Measurements from ENCODE around the gene CALU. TPM values are rescaled to one million over a fixed set of nuclear protein-coding genes. Genes with fewer than 3 reads are reported as not detected.

The CALU gene
- polyA plus RNA-seq, 3 donors: 13.8 to 44.0 (median 33.2) TPM

GRCh38 chr7:128810473-128810872, 71.3 kb downstream of the CALU start:
- no peak for TF ChIP-seq CTCF (IDR thresholded peaks at IDR 0.05)
- Mint-ChIP-seq H3K36me3 (no peaks in the 10 kb centered on the region), H3K4me1 (peaks cover 13% of the 10 kb centered on the region)

DNA sequence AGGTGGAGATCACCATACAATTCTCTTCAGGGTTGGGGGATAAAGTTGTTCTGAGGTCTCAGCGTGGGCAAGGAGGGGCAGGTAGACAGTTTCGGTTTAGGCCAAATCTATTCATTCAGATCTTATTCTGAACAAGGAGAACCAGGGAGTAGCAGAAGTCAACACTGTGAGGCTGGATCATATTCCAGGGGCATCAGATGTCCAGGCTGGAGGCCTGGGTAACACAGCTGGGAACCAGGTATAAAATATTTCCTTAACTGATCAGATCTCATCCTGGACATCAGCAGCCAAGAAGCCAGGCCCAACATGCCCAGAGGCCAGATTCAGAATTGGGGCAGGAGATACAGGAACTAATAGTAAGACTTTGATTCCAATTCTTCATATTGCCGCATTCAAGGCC, 71.8 kb downstream of the CALU start:
- Histone ChIP-seq H3K79me2 (ENCODE audit: insufficient read depth, low read length) (no peaks in the 10 kb centered on the region), H4K20me1 (ENCODE audit: insufficient read depth, low read length) (no peaks in the 10 kb centered on the region), H3K27me3 (ENCODE audit: control insufficient read depth in 2 of 2, insufficient read depth in 2 of 2, low read length in 2 of 2) (no peaks in the 10 kb centered on the region), H3K4me2 (replicated peaks; ENCODE audit: extremely low read depth, low read length, poor library complexity, severe bottlenecking) (no peak overlapping the region), H3K27ac (ENCODE audit: low read depth in 1 of 2, low read length in 2 of 2) (no peak overlapping the region), H2AFZ (ENCODE audit: insufficient read depth, low read depth, low read length, poor library complexity, severe bottlenecking) (no peak overlapping the region), H3K4me3 (replicated peaks in 1 of 3; ENCODE audit: low read depth in 2 of 3, low read length in 3 of 3) (no peak overlapping the region), H3K36me3 (replicated peaks in 1 of 2; ENCODE audit: control insufficient read depth in 1 of 2, insufficient read depth in 2 of 2, low read length in 2 of 2) (no peaks in the 10 kb centered on the region), H3K9me3 (replicated peaks in 1 of 2; ENCODE audit: control insufficient read depth in 1 of 2, insufficient read depth in 1 of 2, low read length in 2 of 2) (no peaks in the 10 kb centered on the region), H3K4me1 (ENCODE audit: control insufficient read depth in 1 of 2, insufficient read depth in 2 of 2, low read length in 2 of 2) (peaks cover 31 to 33% of the 10 kb centered on the region in 2 donors), H3K9ac (ENCODE audit: insufficient read depth, low read length, poor library complexity, severe bottlenecking) (no peak overlapping the region)
- peaks cover 1 to 2% (median 2%) of the 10 kb centered on the region in 3 donors for H3K27me3 Mint-ChIP-seq (ENCODE audit: low read depth in 3 of 3)
- no peaks in the 10 kb centered on the region for H3K36me3 Mint-ChIP-seq
- H3K4me3 Mint-ChIP-seq: no peak overlapping the region
- peaks cover 18% of the 10 kb centered on the region for H3K4me1 Mint-ChIP-seq
- intact Hi-C loops (cut with micrococcal nuclease): no loop called here
- H3K27ac Mint-ChIP-seq: no peak overlapping the region
- 100% methylated on average over 1 of the region's 3 CpGs for WGBS (ENCODE audit: insufficient coverage)
- H3K9me3 Mint-ChIP-seq: peaks cover 0 to 2% (median 0%) of the 10 kb centered on the region in 7 donors
- no peak for TF ChIP-seq CTCF (IDR thresholded peaks at IDR 0.05)
- no peak for DNase-seq

More at GRCh38 chr7:128810473-128810872, 71.3 kb downstream of the CALU start:
- Histone ChIP-seq H3K9ac (ENCODE audit: insufficient read depth, low read length, poor library complexity, severe bottlenecking) (no peak overlapping the region), H3K4me2 (replicated peaks; ENCODE audit: extremely low read depth, low read length, poor library complexity, severe bottlenecking) (no peak overlapping the region), H3K9me3 (replicated peaks in 1 of 2; ENCODE audit: control insufficient read depth in 1 of 2, insufficient read depth in 1 of 2, low read length in 2 of 2) (no peaks in the 10 kb centered on the region), H3K36me3 (replicated peaks in 1 of 2; ENCODE audit: control insufficient read depth in 1 of 2, insufficient read depth in 2 of 2, low read length in 2 of 2) (no peaks in the 10 kb centered on the region), H3K27ac (ENCODE audit: low read depth in 1 of 2, low read length in 2 of 2) (no peak overlapping the region), H2AFZ (ENCODE audit: insufficient read depth, low read depth, low read length, poor library complexity, severe bottlenecking) (no peak overlapping the region), H3K79me2 (ENCODE audit: insufficient read depth, low read length) (no peaks in the 10 kb centered on the region), H3K4me3 (replicated peaks in 1 of 3; ENCODE audit: low read depth in 2 of 3, low read length in 3 of 3) (no peak overlapping the region), H3K4me1 (ENCODE audit: control insufficient read depth in 1 of 2, insufficient read depth in 2 of 2, low read length in 2 of 2) (peaks cover 26 to 28% of the 10 kb centered on the region in 2 donors), H4K20me1 (ENCODE audit: insufficient read depth, low read length) (no peaks in the 10 kb centered on the region), H3K27me3 (ENCODE audit: control insufficient read depth in 2 of 2, insufficient read depth in 2 of 2, low read length in 2 of 2) (no peaks in the 10 kb centered on the region)
- no peak for DNase-seq
- H3K9me3 Mint-ChIP-seq: peaks cover 0 to 1% (median 0%) of the 10 kb centered on the region in 7 donors
- peaks cover 1 to 2% (median 2%) of the 10 kb centered on the region in 3 donors for H3K27me3 Mint-ChIP-seq (ENCODE audit: low read depth in 3 of 3)
- no peak overlapping the region for H3K4me3 Mint-ChIP-seq
- WGBS (ENCODE audit: insufficient coverage): no CpG with 5 or more reads among the region's 2 CpGs
- H3K27ac Mint-ChIP-seq: no peak overlapping the region
- intact Hi-C loops (cut with micrococcal nuclease): no loop called here

Measured in CD14-positive monocyte (primary cell).